ENCODE measurements around the gene TMEM14B.

DNA sequence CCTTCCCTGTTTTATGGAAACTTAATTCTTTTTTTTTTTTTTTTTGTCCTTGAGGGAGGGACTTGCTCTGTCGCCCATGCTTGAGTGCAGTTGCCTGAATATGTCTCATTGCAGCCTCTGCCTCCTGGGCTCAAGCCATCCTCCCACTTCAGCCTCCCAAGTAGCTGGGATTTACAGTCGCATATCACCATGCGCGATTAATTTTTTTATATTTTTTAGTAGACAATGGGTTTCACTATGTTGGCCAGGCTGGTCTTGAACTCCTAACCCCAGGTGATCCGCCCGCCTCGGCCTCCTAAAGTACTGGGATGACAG is 24.1 kb upstream of the TMEM14B start:
- TF ChIP-seq NFRKB (IDR thresholded peaks at IDR 0.05) = no peak
- TF ChIP-seq LEF1 (IDR thresholded peaks at IDR 0.05; ENCODE audit: borderline replicate concordance) = no peak

Measured in HEK293T (cell line).